ENCODE data around the gene C1QTNF5.

The C1QTNF5 gene

DNA sequence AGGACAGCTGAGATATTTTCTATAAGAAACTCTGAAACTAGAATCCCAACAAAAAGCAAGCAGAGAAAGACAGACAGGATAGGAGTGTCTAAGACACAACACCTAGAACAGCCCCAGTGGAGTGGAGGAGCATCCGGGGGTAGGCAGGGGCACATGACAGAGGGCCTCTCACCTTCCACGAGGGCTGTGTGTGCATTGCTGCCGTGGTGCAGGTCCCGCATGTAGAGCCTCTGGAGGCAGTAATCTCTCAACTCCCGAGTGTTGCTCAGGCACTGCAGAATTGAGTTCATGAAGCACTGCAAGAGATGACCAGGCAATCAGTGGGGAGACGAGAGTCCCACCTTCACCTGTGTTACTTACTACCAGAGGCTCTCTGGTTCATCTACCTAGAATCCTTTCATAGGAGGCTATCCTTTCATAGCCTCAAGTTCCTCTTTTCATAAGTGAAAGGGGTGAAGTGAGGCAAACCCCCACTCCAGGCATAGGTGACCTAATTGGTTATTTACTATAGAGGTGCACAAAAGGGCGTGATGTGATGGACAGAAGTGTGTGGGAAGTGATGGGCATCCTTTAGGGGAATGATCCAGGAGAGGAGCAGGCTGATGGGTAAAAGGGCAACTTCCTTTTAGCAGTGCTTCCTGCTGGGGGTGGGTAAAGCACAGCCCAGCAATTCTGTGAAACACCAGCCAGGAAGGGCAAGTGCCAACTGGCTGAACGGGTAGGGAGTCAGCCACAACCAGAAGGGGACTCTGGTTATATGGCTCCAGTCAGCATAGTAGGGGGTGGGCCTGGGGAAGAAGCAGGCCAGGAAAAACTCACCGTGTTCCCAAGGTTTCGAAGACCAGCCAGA lies 18.9 kb upstream of the C1QTNF5 start:
- peak in 1 of 56 donors; percentile 28 for DNase-seq

DNA sequence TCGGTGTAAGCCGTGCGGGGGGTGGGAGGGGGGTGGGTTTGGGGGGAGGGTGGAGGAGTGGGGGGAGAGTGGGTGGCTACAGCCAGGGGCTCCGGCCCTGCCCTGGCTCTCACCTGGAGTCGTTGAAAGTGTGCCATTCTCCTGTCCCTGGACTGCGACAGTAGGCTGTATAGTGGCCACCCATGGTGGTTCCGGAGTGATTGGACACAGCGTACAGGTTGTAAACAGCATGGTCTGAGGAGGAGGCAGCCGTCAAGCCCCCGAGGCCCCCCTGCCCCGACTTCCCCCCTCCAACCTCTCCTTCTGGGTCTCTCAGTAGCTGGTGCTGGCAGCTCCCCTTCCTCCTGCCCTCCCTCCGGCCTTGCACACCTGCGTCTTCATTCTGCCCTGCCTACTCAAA lies 16.4 kb upstream of the C1QTNF5 start:
- DNase-seq, result no peak

DNA sequence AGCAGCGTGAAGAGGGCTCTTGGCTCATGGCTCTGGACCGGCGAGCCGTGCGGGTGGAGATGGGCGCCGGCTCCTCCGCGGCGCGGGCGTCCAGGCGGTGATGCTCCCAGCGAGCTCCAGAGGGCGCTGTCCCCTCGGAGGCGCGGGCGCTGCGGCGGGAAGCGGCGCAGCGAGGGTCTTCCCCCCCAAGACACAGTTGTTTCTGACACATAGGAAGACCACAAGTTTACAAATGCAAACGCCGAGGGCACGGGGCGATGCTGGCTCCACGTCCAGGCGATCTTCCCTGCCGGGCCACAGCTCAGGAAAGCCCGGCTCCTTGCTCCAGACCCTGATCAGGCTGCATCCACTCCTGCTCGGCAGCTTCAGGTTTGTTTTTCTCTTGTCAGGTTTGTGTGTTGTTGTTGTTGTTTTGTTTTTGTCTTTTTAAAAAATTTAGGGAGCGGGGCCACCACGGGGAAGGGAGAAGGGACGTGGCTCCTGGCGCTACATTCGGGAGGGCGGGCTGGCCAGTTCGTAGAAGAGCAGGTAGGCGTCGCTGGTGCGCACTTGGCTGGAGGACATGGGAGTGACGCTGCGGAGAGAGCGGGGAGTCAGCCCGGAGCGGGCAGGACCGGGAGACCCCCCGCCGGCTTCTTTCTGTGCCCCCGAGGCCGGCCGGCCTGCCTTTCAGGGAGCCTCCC lies 15.8 kb upstream of the C1QTNF5 start:
- DNase-seq, result peak in 36 of 56 donors; percentile 33 to 78 (median 61)

DNA sequence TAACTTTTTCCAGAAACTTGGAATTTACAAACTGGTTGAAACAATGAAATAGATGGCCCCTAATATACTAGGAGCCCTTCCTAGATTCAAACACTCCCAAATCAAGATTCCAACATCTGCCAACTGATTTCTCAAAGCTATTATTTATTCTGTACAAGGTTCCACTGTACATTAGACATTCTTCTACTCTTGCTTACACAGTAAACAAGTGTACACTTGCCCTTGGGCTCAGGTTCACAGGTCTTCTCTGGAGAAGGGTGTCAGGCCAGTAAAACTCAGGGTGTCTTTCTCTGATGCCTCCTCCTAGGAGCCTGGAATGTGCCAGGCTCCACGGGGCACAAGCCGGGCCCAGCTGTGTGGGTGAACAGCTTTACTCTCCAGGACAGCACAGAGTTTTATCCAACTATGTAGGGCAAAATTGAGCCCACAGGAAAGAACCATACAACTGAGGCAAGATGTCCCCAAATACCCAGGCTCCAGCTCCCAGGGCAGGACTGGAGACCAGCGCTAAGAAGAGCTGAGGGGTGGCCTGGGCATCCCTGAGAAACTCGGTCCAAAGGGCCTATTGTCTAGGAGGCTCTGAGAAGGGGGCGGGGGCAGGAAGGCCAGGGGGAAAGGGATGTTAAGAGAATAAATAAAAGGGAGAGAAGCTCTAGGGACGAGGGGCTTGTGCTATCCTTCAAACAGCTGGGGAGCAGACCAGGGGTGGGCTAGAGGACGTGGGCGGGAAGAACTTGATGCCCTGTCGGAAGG lies 14.6 kb upstream of the C1QTNF5 start:
- no peak for DNase-seq

DNA sequence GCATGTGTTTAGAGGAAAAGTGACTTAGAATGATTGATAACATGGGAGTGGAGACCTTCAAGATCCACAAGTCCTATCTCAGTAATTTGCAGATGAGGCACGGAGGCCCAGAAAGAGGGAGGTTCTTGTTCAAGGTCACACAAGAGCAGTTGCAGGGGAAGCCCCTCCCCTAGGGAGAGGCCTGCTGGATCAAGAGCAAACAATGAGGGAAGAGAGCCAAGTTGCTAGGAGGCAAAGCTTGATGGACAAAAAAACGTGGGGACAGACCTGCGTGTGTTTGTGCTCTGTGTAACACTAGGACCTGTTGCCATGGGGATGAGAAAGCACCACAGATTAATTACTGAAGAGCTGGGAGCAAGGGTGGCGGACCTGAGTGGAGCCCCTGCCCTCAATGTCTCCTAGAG lies 12.2 kb upstream of the C1QTNF5 start:
- peak in 5 of 56 donors; percentile 27 to 67 (median 51) for DNase-seq

DNA sequence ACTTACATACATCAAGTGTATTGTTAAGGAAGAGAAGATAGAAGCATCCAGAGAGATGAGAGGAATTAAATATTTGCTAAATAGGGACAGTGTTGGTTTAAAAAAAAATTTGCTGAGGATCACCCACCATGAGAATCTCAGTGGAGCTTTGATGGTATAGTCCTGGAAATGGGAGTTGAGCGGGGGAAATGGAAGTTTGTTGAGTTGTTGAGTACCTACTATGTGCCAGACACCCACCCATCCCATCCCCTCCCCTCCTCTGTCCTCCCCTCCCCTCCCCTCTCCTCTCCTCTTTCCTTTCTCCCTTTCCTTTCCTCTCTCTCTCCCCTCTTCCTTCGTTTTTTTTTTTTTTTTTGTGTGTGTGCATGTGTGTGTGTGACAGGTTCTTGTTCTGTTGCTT lies 10.5 kb upstream of the C1QTNF5 start:
- DNase-seq, result no peak

DNA sequence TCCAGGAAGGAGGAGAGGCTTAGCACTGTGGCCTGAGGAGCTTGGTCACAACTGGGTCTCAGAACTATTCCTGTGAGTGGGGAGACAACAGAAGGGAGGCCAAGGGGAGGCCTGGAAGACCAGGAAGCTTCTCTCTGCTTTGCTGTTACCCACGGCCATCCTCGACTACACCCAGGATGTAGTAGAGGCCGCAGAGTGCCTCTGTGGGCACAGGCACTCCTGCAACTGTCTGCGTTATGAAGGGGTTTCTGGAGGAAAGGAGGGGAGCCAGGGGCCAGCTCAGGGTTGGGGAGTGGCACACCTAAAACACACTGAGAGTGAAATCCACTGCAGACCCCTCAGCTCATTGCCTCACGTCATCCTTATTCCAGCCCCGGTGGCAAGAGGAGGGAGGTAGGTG lies 9.6 kb upstream of the C1QTNF5 start:
- DNase-seq, result no peak

DNA sequence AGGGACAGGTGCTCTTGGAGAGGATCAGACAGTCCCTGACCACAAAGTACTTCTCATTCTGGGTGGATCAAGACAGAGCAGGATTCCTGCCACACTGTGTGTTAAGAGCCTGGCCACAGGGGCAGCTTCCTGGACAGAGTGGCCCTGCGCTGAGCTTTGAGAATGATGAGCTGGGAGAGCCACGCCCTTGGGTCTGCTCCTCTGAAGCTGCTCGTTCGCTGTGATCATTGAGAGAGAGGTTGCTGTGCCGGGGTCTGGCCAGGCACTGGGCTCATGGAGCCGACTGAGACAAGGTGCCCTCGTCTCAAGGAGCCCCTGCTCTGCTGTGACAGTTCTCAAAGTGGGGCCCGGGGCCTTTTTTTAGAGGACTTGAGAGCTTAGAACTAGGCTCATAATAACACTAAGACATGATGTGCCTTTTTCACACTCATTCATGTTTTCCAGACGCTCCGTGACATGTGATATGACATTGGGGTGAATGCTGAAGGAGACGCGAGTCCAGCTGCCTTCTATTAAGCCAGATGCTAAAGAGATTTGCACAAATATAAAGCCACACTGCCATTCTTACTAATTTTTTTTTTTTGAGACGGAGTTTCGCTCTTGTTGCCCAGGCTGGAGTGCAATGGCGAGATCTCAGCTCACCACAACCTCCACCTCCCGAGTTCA lies 7.4 kb upstream of the C1QTNF5 start:
- no peak for DNase-seq

DNA sequence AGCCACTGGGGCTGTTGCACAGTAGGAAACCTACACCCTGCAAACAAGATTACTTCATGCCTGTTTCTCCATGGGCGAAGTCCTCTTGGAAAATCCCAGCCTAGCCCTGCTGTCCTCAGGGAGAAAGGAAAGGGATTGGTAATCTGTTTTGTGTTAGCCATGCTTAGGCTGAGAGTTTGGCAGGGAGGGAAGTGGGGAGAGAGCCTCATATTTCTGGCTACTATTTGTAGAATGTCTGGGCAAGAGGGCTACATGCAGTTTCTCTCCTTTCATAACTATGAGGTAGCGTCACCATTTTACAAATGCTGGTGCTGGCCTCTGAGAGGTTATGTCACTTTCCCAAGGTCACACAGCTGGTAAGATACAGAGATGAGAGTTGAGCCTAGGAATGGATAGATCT lies 6.6 kb upstream of the C1QTNF5 start:
- DNase-seq, result no peak

DNA sequence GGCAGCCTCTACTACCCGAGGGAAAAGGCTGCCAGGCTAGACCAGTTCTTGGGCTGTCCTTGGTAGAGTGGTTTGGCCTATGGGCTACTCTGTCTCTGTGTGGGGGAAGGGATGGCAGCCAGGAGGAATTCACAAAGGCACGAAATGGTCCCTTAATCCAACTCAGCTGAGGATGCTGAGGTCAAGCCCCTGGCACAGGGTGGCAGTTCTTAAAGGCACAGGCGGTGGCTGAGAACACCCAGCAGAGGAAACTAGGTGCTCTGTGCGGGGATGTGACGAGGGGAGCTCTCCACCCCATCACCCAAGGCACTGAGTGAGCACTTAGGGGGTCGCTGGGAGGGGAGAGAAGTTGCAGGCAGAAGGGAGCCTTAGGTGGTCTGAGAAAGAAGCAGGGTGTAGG lies 5.9 kb upstream of the C1QTNF5 start, which contains the start of gene MFRP:
Gene MFRP, minus strand, starts transcription at position 101 of the 400 bp plus-strand sequence. CDS start 192 bp downstream, outside the sequence.
- DNase-seq, result no peak

DNA sequence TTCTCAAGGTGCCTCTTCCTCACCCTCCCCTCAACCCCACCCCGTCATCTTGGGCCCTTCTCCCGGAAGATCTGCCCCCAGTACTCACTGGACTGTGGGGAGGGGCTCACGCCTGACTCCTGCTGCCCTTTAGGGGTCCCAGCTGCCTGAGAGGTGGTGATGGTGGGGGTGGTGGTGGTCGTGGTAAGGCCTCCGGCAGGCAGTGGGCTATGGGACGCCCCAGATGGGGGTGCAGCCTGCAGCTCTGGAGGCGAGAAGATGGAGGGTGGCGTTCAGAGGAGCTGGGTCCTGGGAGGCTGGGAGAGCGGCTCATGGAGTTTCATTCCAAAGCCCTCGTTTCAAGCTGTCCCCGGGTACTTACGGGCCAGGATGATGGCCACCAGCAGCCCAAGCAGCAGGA lies 5.0 kb upstream of the C1QTNF5 start:
- DNase-seq, result no peak

DNA sequence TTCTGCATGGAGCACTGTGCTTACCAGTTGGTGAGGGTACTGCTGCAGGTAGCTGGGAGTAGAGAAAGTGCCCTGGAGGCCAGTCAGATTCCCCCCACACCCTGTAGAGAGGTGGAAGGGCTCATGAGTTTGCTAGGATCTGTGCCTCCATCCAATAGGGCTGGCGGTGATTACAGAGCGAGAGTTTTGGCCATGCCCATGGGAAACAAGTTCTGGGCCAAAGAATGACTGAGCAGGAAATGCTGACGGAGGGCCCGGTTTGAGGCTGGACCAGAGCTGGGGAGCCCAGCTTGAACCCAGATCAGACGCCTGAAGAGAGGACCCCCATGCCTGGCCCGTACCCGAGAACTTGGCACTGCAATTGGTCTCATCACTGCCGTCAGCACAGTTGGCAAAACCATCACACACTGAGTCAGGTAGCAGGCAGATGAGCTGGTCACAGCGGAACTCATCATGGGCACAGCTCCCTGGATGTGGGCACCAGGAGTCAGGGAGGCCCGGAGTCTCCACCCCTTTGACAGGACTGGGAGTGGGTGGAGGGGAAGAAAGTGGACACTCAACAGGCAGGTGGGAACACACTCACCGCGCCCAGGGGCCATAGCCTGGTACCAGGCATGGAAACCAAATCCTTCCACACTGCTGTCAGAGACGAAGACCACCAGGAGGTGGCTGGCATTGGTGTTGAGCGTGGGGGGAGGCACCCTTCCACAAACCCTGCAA lies 3.8 kb upstream of the C1QTNF5 start:
- no peak for DNase-seq

DNA sequence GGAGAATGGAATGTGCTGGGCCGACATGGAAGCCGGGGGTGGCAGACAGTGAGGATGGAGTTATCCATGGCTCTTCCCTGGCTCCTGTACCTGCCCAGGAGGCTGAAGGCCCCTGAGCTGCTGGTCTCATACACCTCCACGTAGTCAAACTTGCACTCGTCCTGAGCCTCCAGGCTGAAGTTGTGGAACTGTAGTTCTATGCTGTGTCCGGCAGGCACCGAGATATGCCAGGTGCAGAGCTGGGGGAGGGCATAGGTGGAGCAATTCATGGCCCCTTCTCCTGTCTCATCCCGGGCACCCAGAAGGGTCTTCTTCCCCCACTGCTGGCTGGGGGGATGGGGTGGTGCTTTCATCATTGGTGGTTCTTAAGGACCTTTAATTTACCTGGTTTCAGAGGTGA lies 3.0 kb upstream of the C1QTNF5 start:
- DNase-seq, result no peak

DNA sequence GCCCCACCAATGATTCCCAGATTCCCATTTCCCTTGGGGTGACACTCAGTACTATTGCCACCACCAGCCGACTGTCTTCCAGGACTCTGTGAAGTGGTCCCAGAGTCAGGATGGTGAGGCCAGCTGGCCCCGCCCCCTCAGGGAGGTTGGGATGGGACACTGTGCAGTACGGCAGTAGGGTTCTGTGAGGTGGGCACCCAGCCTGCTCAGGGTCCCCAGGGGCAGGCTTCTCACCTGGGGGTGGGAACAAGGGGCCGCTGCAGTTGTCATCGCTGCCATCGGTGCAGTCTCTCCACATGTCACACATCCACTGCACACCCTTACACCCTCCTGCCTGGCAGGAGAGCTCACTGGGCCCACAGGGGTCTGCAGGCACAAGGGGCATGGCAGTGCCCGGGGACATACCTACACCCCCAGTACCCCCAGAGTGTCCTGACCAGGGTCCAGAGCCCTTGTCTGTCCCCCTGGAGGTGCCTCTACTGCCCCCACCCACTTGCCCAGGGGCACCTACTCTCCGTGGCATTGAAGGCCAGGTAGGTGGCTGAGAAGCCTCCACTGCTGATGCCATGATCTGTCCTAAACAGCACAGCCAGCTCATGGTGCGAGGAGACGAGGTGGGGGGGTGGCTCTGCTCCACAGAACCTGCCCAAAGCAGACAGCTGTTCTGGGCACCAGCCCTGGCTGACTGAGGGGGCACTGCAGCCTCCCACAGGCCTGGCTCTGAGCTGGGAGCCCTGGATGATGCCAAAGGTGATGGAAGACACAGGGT lies 1.9 kb upstream of the C1QTNF5 start:
- DNase-seq, result no peak

DNA sequence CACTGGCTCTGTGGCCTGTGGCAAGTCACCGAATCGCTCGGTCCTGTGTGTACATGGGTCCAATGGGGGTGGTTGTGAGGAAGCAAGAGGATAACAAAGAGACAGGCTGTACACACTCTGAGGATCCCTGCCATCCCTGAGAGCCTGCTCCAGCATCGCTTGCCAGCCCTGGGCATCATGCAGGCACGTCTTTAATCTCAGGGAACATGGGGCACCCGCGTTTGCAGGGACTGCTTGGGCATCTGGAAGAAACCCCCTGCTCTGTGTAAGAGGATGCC lies 1.3 kb upstream of the C1QTNF5 start:
- DNase-seq, result no peak

DNA sequence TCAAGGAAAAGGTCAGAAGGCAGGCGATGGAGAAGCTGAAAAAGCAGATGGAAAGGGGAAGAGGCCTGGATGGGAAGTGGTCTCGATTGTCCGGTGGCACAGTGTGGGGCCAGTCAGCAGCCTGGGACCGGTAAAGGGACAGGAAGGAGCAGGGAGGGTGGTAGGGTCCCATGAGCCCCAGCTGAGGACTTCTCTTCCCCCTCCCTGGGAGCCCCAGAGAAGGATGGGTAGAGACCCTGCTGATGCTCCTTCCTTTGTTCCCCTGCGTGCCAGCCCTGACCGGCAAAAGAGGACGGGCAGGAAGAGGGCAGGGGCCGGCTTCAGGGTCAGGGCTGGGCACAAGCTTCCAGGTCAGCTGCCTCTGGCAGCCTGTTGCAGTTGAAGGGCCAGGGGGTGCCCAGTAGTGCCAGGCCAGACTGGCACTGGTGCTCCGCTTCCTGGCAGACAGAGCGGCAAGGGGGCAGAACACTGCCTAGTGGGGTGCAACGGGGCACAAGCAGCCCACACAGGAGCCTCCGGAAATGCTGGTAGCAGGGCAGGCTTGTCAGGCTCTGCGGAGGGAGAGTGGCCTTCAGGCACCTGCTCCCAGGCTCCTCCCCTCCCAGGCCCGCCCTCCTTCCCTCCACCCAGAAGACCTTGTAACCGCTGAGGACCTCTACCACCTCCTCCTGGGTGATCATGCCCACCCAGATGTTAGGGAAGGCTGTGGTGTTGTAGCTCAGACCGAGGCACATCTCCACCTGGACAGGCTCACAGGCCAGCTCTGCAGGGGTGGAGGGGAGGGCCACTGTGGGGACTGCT lies 739 bp upstream of the C1QTNF5 start:
- DNase-seq, result peak in 4 of 56 donors; percentile 39 to 53 (median 50)

DNA sequence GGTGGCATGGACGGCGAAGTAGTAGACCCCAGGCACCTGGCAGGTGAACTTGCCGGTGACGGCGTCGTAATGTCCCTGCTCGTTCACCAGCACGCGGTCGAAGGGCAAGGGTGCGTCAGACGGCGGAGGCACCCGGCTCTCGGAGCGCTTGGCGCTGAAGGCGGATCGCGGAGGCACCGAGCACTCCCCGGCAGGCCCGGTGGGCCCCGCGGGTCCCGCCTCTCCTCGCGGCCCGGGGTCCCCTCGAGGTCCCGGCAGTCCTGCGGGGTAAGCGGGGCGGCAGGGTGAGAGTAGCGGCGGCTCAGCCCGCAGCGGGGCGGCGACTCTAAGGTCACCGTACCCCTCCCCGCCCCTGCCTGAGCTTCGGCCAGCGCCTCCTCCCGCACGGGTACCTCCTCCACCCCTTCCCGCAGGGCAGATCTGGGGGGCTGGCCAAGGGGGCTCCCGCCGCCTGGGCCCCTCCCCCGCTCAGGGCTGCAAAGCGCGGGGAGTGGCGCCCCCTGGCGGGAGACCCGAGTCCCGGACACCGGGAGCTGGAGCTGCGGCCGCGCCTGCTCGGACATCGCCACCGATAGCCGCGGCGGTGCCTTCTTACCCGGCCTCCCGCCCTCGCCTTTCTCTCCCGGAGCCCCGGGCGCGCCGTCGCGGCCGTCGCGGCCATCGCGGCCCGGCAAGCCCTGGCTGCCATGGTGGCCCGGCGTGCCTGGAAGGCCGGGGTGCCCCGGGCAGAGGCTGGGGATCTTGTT lies 921 bp downstream of the C1QTNF5 start:
- DNase-seq, result peak in 33 of 56 donors; percentile 41 to 86 (median 61)

DNA sequence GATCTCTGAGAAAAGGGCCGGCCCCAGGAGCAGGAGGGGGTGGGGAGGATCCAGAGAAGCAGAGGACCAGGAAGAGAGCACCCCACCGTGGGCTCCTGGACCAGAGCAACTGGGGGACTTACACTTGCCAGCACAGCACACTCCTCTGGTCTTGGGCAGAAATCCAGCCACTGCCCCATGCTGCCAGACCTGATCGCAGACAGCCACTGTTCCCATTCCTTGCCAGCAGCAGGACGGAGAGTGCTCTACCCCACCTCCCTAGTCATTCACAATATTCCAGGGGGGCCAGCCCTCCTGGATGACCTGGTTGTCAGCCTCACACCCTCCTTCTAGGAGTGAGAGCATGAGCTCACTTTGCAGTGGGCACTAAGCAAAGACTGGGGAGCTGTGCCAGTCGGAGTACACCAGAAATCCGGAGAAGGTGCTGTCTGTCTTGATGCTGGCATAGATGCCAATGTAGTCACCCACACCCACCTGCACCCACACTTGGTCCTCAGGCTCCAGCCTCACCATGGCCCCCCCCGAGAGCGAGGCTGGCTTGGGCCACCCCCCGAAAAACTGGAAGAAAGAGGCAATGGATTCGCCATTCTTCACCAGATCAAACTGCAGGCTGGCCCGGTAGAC lies 1.6 kb downstream of the C1QTNF5 start:
- DNase-seq, result peak in 1 of 56 donors; percentile 34
